Mesenchymal stem cell (in vitro differentiated cells and primary cell): Measurements from ENCODE around the gene NTN1.

Experiments used
- DNase-seq: peaks from one replicate; pipeline ENCODE4 v3.0.0-alpha.2; 2013
- H2AFZ ChIP-seq: one replicate; pipeline ENCODE4 v1.6.1; 2013; ENCODE audit warnings: low read depth, mild to moderate bottlenecking, control low read depth, inconsistent platforms, low read length, moderate library complexity
- H2AK5ac ChIP-seq: 2 replicates; pipeline ENCODE4 v1.6.1; 2013; ENCODE audit warnings: low read length, moderate library complexity, mild to moderate bottlenecking, inconsistent platforms; ENCODE audit not compliant: severe bottlenecking
- H2BK120ac ChIP-seq: one replicate; pipeline ENCODE4 v1.6.1; 2013; ENCODE audit warnings: low read depth, mild to moderate bottlenecking, inconsistent platforms, low read length, moderate library complexity
- H2BK12ac ChIP-seq, 2 experiments: one replicate each; pipeline ENCODE4 v1.6.1; 2013; ENCODE audit warnings: inconsistent platforms in 2 of 2, low read length in 2 of 2, mild to moderate bottlenecking in 2 of 2, moderate library complexity in 2 of 2, control low read depth in 1 of 2
- H2BK15ac ChIP-seq: one replicate; pipeline ENCODE4 v1.6.1; 2013; ENCODE audit warnings: mild to moderate bottlenecking, low read depth, inconsistent platforms; ENCODE audit not compliant: poor library complexity, severe bottlenecking
- H2BK5ac ChIP-seq: 2 replicates; pipeline ENCODE4 v1.6.1; 2013; ENCODE audit warnings: low read depth, mild to moderate bottlenecking, low read length, control low read depth, inconsistent platforms; ENCODE audit not compliant: poor library complexity, severe bottlenecking
- H3K14ac ChIP-seq, 2 experiments: one replicate each; pipeline ENCODE4 v1.6.1; 2013; ENCODE audit warnings: inconsistent platforms in 2 of 2, low read length in 2 of 2, control low read depth in 1 of 2, mild to moderate bottlenecking in 1 of 2, moderate library complexity in 1 of 2
- H3K18ac ChIP-seq, 2 experiments: one replicate each; pipeline ENCODE4 v1.6.1; 2013; ENCODE audit warnings: inconsistent platforms in 2 of 2, low read length in 2 of 2, control low read depth in 1 of 2, low read depth in 1 of 2, mild to moderate bottlenecking in 1 of 2
- H3K23ac ChIP-seq, 2 experiments: one replicate each; pipeline ENCODE4 v1.6.1; 2013; ENCODE audit warnings: inconsistent platforms in 2 of 2, low read length in 2 of 2, mild to moderate bottlenecking in 2 of 2, moderate library complexity in 2 of 2, control low read depth in 1 of 2
- H3K27ac ChIP-seq: 2 replicates; pipeline ENCODE4 v1.5.1; 2013; ENCODE audit warnings: mild to moderate bottlenecking, moderate library complexity, low read length, control low read depth, inconsistent platforms; ENCODE audit not compliant: poor library complexity, severe bottlenecking
- H3K27me3 ChIP-seq, 2 experiments: 2 replicates each; pipeline versions ENCODE4 v1.6.1 to v1.7.0; 2013; ENCODE audit warnings: low read length in 2 of 2, mild to moderate bottlenecking in 2 of 2, moderate library complexity in 2 of 2, control low read depth in 1 of 2, inconsistent platforms in 1 of 2; ENCODE audit not compliant: control insufficient read depth in 1 of 2, insufficient read depth in 1 of 2
- H3K36me3 ChIP-seq, 2 experiments: 2 replicates each; pipeline versions ENCODE4 v1.6.1 to v1.7.0; 2013; ENCODE audit warnings: low read length in 2 of 2, control low read depth in 1 of 2, inconsistent platforms in 1 of 2, low read depth in 1 of 2, mild to moderate bottlenecking in 1 of 2; ENCODE audit not compliant: insufficient read depth in 2 of 2, control insufficient read depth in 1 of 2
- H3K4ac ChIP-seq, 2 experiments: one replicate each; pipeline ENCODE4 v1.6.1; 2013; ENCODE audit warnings: inconsistent platforms in 2 of 2, low read length in 2 of 2, mild to moderate bottlenecking in 2 of 2, moderate library complexity in 2 of 2, control low read depth in 1 of 2, low read depth in 1 of 2
- H3K4me1 ChIP-seq: 2 replicates; pipeline ENCODE4 v1.6.1; 2013; ENCODE audit warnings: low read depth, low read length, control low read depth; ENCODE audit not compliant: control insufficient read depth, insufficient read depth
- H3K4me2 ChIP-seq: 2 replicates; pipeline ENCODE4 v1.6.1; 2013; ENCODE audit warnings: low read length, mild to moderate bottlenecking, inconsistent platforms; ENCODE audit not compliant: poor library complexity, severe bottlenecking
- H3K4me3 ChIP-seq, 2 experiments: 2 replicates each; pipeline versions ENCODE4 v1.5.1 to v1.7.0; 2013; ENCODE audit warnings: low read length in 2 of 2, mild to moderate bottlenecking in 2 of 2, control low read depth in 1 of 2, low read depth in 1 of 2; ENCODE audit not compliant: insufficient read depth in 1 of 2
- H3K79me1 ChIP-seq: replicated peaks from 2 replicates; pipeline ENCODE4 v1.6.1; 2013; ENCODE audit warnings: mild to moderate bottlenecking, control low read depth, low read length, inconsistent platforms; ENCODE audit not compliant: poor library complexity, severe bottlenecking
- H3K9ac ChIP-seq: 2 replicates; pipeline ENCODE4 v1.7.0; 2013; ENCODE audit warnings: mild to moderate bottlenecking, low read length, moderate library complexity
- H3K9me3 ChIP-seq: 2 replicates; pipeline ENCODE4 v1.7.0; 2013; ENCODE audit warnings: mild to moderate bottlenecking, low read length; ENCODE audit not compliant: control insufficient read depth
- H4K8ac ChIP-seq: one replicate; pipeline ENCODE4 v1.6.1; 2013; ENCODE audit warnings: inconsistent platforms, mild to moderate bottlenecking, low read length, moderate library complexity
- H4K91ac ChIP-seq: one replicate; pipeline ENCODE4 v1.6.1; 2013; ENCODE audit warnings: mild to moderate bottlenecking, low read length, inconsistent platforms
- WGBS: methylation state at CpG from one replicate; pipeline ENCODE4 v1.1.7; 2013; ENCODE audit warnings: mixed read lengths; 5-methylcytosine and 5-hydroxymethylcytosine counted together

The NTN1 gene

DNA sequence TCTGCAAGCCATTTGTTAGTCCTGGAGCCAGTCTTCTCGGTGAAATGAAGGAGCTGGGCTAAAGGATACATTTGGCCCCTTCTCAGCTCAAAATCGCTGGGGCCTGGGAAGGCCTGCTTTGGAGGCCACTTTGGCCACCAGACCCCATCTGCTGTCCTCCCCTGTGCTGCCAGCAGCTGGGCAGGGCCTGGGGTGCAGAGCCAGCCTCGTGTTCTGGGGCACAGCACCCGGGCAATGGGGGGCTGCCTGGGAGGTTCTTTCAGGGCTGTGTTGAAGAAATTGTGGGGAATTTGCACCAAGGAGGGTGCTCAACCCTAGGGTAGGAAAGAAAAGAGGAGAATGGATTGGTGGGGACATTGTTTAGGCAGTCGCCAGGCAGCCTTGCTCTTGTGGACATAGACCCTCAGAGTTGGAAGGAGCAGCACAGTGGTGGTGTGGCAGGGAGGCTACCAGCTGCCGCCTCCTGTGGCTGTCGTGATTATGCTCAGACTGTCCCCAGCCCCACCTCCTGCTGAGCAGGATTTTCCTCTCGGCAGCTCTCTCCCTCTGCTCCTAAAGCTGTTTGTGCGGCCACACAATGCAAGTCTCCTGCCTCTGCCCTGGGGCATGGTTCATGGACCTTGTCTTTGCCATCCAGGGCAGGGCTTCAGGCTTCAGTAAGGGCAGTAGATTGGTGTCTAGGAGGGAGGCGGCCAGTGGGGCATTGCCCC is 174.8 kb downstream of the NTN1 start:
- peaks cover 2% of the 10 kb centered on the region for H3K9me3 ChIP-seq
- 44% methylated on average over 9 of the region's 10 CpGs for WGBS
- H4K91ac ChIP-seq, result no peak overlapping the region

GRCh38 chr17:9199571-9200551 is 178.6 kb downstream of the NTN1 start:
- no peak overlapping the region for H2BK120ac ChIP-seq
- H2BK12ac ChIP-seq, result no peak overlapping the region
- H2BK15ac ChIP-seq, result no peak overlapping the region
- H3K27ac ChIP-seq, result no peak overlapping the region
- no peak overlapping the region for H3K23ac ChIP-seq
- no peak overlapping the region for H4K91ac ChIP-seq
- no peak overlapping the region for H3K4ac ChIP-seq
- no peak overlapping the region for H4K8ac ChIP-seq
- peaks cover 2% of the 10 kb centered on the region for H3K9me3 ChIP-seq
- H3K14ac ChIP-seq, result no peak overlapping the region
- H3K4me3 ChIP-seq, result no peak overlapping the region
- no peak overlapping the region for H3K9ac ChIP-seq
- no peak overlapping the region for H2AK5ac ChIP-seq
- no peak overlapping the region for H2BK5ac ChIP-seq
- H3K4me1 ChIP-seq, result no peaks in the 10 kb centered on the region
- no peak overlapping the region for H2AFZ ChIP-seq
- no peaks in the 10 kb centered on the region for H3K36me3 ChIP-seq
- WGBS, result 86% methylated on average over 16 of the region's 16 CpGs
- H3K27me3 ChIP-seq, result peaks cover 36 to 50% of the 10 kb centered on the region in 2 experiments
- H3K79me1 ChIP-seq, result no peaks in the 10 kb centered on the region
- no peak overlapping the region for H3K18ac ChIP-seq
- DNase-seq, result peak; percentile 6
- no peak overlapping the region for H3K4me2 ChIP-seq

More for the DNA sequence above, 174.8 kb downstream of the NTN1 start:
- Histone ChIP-seq H3K27ac (no peak overlapping the region), H3K4ac (no peak overlapping the region), H3K4me1 (no peaks in the 10 kb centered on the region), H3K23ac (no peak overlapping the region), H3K79me1 (no peaks in the 10 kb centered on the region), H3K36me3 (no peaks in the 10 kb centered on the region), H2AFZ (no peak overlapping the region), H2BK5ac (no peak overlapping the region), H2BK15ac (no peak overlapping the region), H3K4me2 (no peak overlapping the region), H3K9ac (no peak overlapping the region), H3K4me3 (no peak overlapping the region), H2AK5ac (no peak overlapping the region), H3K27me3 (peaks cover 31 to 48% of the 10 kb centered on the region in 2 experiments), H3K18ac (no peak overlapping the region), H2BK12ac (no peak overlapping the region), H4K8ac (no peak overlapping the region), H2BK120ac (no peak overlapping the region), H3K14ac (no peak overlapping the region)
- no peak for DNase-seq

- Histone ChIP-seq H3K27ac (no peak overlapping the region), H3K36me3 (no peaks in the 10 kb centered on the region), H3K4me2 (no peak overlapping the region), H3K18ac (no peak overlapping the region), H3K4ac (no peak overlapping the region), H2AK5ac (no peak overlapping the region), H2BK120ac (no peak overlapping the region), H2BK15ac (no peak overlapping the region), H3K27me3 (peaks cover 41 to 50% of the 10 kb centered on the region in 2 experiments), H3K14ac (no peak overlapping the region), H4K8ac (no peak overlapping the region), H3K79me1 (no peaks in the 10 kb centered on the region), H2BK12ac (no peak overlapping the region), H3K9ac (no peak overlapping the region), H3K4me3 (no peak overlapping the region), H4K91ac (no peak overlapping the region), H2BK5ac (no peak overlapping the region), H3K4me1 (no peaks in the 10 kb centered on the region), H2AFZ (no peak overlapping the region), H3K9me3 (peaks cover 2% of the 10 kb centered on the region), H3K23ac (no peak overlapping the region)
- 70% methylated on average over 5 of the region's 5 CpGs for WGBS
- no peak for DNase-seq
Measured at GRCh38 chr17:9200699-9201359, 179.5 kb downstream of the NTN1 start.

GRCh38 chr17:9202532-9202931 is 181.2 kb downstream of the NTN1 start:
- H4K8ac ChIP-seq, result no peak overlapping the region
- no peaks in the 10 kb centered on the region for H3K36me3 ChIP-seq
- no peak overlapping the region for H2BK15ac ChIP-seq
- DNase-seq, result no peak
- WGBS, result 92% methylated on average over 3 of the region's 5 CpGs
- no peak overlapping the region for H3K4me2 ChIP-seq
- H3K14ac ChIP-seq, result no peak overlapping the region
- H3K9ac ChIP-seq, result no peak overlapping the region
- H2AFZ ChIP-seq, result no peak overlapping the region
- no peak overlapping the region for H3K4ac ChIP-seq
- H2BK120ac ChIP-seq, result no peak overlapping the region
- H3K4me3 ChIP-seq, result no peak overlapping the region
- no peaks in the 10 kb centered on the region for H3K79me1 ChIP-seq
- no peak overlapping the region for H4K91ac ChIP-seq
- no peaks in the 10 kb centered on the region for H3K4me1 ChIP-seq
- no peak overlapping the region for H2AK5ac ChIP-seq
- H2BK5ac ChIP-seq, result no peak overlapping the region
- H2BK12ac ChIP-seq, result no peak overlapping the region
- H3K9me3 ChIP-seq, result peaks cover 2% of the 10 kb centered on the region
- no peak overlapping the region for H3K23ac ChIP-seq
- no peak overlapping the region for H3K27ac ChIP-seq
- H3K27me3 ChIP-seq, result peaks cover 36 to 41% of the 10 kb centered on the region in 2 experiments
- no peak overlapping the region for H3K18ac ChIP-seq
